Inflammatory macrophage treated with lipopolysaccharide for 1 hour (primary cell): ENCODE data around the gene CUL4A.
A peak's percentile ranks its signal among the peaks of the same experiment; 100 is the strongest.
"Not testable (repeated sequence)": the region's sequence is repeated elsewhere in the genome, so short reads cannot be mapped to it uniquely, and the experiment has no call there.

Experiments
- DNase-seq, 2 donors: peaks; one replicate each; pipeline ENCODE4 v3.0.0-alpha.2; 2020 to 2022

The CUL4A gene

DNA sequence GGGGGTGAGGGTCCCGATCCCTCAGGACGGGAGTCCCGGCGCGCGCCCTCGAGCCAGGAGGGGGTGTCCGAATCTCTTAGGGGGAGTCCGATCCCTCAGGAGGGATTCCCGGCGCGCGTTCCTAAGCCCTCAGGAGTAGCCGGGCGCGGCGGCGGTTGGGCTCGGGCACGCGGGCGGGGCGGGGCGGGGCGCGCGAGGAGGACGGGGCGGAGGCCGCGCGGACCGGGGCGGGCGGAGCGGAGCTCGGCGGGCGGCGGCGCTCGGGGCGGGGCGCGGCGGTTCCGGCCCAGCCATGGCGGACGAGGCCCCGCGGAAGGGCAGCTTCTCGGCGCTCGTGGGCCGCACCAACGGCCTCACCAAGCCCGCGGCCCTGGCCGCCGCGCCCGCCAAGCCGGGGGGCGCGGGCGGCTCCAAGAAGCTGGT lies at the start of gene CUL4A:
TSS of gene CUL4A (plus strand) at position 278 of the 423 bp plus-strand sequence. CDS start at position 293, 15 bp downstream.
- DNase-seq: peak; percentile 71 to 80

GRCh38 chr13:113159701-113160100 lies 49.7 kb upstream of the CUL4A start:
- DNase-seq: no peak

DNA sequence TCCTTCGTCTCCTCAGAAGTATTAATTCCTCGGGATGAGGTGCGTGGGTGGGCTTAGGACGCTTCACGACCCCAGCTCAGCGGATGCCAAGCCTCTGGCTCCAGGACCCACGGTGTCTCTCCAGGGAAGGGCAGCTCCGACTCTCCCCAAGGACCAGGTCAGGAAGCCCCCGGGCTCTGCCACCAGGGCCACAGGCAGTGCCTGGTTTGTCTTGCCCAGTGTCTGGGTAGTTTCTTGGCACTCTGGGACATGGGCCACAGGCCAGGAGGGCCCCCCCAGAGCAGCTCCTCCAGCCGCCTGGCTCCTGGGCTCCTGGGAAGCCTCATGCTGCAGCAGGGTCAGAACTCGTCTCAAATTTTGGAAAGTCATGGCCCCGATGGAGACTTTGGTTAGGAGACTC lies 48.4 kb upstream of the CUL4A start:
- DNase-seq: no peak

GRCh38 chr13:113161433-113161832 lies 48.0 kb upstream of the CUL4A start:
- DNase-seq: no peak

- DNase-seq: not testable (repeated sequence)
Measured at GRCh38 chr13:113161975-113162374, 47.4 kb upstream of the CUL4A start.

DNA sequence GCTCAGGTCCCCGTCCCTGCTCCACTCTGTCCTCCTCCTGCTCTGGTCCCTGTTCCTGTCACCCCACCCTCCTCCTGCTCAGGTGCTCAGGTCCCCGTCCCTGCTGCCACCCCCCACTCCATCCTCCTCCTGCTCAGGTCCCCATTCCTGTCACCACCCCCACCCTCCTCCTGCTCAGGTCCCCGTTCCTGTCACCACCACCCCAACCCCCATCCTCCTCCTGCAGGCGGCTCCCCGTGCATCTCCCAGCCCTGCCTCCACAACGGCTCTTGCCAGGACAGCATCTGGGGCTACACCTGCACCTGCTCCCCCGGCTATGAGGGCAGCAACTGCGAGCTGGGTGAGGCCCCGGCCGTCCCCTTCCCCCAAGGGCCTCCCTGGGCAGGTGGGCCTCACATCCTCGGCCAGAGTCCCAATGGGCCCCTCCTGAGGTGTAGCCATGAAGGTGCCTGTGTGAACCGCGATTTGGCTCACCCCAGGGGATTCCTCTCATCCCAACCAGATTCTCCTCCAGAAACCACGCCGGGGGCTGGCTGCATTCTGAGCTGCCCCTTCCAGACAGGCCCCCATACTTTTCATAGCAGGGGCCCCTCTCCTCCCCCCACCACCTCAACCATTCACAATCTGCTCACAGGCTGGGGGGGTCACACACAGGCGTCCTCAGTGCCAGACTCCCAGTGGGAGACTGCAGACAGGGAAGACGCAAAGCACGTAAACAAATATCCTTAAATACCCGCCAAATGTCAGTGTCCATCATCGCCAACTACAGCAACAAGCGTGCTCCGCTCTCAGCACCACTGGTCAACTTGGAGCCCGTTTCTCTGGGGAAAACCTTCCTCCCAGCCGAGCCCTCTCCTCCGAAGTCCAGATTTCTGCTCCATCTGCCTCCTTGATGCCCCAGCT lies 46.4 kb upstream of the CUL4A start:
- no peak for DNase-seq

DNA sequence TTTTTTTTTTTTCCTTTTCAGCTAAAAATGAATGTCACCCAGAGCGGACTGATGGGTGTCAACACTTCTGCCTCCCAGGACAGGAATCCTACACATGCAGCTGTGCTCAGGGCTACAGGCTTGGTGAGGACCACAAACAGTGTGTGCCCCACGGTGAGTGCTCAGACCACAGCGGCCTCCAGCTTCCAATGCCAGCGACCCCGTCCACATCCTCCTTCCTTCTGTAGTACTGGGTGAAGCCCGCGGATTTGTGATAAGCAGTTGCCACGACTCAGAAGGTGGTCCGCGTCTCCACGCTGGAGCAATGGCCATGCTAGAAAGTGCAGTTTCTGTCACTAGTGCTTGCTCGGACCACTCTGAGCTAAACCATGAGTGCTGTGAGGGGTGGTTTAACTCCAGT lies 44.9 kb upstream of the CUL4A start:
- no peak for DNase-seq

- no peak for DNase-seq
Measured at GRCh38 chr13:113166266-113166665, 43.1 kb upstream of the CUL4A start.

- DNase-seq: no peak
Measured at GRCh38 chr13:113166681-113167080, 42.7 kb upstream of the CUL4A start.

DNA sequence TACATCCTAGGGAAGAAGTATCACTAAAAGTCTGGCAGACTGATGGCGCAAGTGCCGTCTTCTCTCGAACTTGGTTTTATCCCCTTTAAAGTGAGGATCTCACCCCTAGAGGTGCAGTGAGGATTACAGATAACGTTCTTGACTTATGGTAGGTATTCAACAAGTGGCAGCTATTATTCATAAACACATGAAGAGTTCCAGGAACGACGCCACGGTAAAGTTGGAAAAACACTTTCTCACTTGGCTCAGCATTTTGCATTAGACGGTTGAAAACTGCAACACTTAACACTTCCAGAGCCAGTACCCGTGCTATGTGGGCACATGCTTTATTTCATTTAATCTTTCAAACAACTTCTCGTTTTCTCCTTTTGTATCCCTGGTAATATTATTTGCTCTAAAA lies 42.3 kb upstream of the CUL4A start:
- DNase-seq: no peak

- no peak for DNase-seq
Measured at GRCh38 chr13:113167575-113167974, 41.8 kb upstream of the CUL4A start.

DNA sequence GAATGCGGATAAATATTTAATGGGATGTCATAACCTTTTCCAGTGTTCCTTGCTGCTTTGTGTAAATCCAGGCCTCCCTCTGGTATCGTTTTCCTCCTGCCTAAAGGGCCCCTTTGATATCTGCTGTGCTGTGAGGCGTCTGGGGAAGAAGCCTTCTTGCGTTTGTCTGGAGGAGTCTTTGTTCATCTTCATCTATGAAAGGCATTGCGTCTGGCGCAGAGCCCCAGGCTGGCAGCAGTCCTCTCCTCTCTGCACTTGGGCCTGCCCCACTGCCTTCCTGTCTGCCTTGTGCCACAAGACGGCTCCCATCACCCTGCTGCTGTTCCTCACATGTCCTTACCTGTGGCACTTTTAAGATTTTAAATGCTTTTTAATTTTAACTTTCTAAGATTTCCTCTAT lies 41.2 kb upstream of the CUL4A start:
- no peak for DNase-seq

DNA sequence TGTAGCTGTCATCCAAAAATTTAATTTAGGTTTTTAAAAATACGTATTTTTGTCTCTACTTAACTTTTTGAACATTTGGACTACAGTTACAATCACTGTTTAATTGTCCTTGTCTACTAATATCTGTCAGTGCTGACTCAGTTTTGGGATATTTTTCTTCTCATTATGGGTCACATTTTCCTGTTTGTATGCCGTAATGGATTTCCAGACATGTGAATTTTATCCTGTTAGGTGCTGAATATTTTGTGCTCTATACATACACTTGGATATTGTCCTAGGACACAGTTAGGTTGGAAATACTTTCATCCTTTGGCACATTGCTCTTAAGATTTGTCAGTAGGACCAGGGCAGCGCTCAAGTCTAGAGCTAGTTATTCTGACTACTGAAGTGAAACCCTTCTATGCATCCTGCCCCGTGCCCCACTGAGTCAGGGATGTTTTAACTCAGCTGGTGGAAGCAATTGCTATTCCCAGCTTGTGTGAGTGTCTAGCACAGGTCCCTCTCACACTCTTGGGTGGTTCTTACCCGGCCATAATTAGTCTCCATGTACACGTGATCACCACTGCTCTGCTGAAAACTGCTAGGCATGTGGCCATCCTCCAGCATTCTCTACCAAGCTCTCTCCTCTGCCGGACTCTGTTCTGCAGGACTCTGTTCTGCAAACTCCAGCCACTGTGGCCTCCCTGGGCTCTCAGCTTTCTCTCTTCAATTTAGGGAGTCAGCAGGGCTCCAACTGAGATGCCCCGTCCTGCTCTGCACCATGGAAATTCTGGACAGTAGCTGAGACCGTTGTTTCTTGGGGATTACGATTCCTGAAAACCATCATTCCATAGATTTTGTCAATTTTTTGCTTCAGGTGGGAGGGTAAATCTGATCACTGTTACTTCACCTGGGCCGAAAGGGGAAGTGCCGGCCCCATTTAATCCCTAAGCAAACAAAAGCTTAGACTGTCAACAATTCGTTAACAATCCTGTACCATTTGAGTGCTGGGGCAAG lies 39.8 kb upstream of the CUL4A start:
- no peak for DNase-seq

DNA sequence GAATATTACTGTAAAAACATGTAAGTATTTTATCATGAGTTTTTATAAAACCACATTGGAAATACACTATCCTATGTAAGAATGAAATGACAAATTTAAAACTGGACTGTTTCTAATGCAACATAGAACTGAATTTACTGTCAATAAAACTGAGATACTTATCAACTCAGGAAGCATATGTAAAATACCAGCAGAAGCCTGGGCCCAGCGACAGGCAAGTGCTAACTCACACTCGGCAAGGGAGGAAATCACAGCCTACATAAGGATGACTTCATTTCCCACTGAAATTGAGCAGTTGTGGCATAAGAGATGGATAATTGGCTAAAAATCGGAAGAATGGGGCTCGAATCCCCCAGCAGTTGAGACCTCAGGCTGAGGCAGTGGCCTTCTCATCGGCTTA lies 38.9 kb upstream of the CUL4A start:
- peak; percentile 44 to 46 for DNase-seq

DNA sequence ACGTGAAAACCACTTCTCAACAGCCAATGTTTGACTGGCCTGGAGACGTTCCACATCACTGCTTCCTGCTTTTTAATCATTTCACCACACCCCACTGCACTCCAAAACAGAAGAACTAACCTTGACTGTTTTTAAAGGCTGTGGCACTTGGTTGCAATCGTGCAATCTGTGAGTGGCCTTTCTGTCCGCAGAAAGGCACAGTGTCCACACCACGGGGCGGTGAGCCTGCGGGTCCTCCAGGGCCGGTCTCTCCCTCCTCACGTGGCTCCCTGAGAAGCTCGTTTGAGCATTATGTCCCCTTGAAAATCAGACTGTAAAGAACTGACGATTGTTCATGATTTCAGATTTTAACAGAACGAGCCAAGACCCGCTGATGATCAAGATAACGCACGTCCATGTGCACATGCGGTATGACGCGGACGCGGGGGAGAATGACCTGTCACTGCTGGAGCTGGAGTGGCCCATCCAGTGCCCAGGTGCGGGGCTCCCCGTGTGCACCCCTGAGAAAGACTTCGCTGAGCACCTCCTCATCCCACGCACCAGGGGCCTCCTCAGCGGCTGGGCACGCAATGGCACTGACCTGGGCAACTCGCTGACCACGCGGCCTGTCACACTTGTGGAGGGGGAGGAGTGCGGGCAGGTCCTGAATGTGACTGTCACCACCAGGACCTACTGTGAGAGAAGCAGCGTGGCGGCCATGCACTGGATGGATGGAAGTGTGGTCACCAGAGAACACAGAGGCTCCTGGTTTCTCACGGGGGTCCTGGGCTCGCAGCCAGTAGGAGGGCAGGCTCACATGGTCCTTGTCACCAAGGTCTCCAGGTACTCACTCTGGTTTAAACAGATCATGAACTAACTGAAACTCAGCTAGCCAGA lies 37.9 kb upstream of the CUL4A start:
- peak in 1 of 2 donors; percentile 17 for DNase-seq

GRCh38 chr13:113172419-113172926 lies 36.9 kb upstream of the CUL4A start:
- no peak for DNase-seq

DNA sequence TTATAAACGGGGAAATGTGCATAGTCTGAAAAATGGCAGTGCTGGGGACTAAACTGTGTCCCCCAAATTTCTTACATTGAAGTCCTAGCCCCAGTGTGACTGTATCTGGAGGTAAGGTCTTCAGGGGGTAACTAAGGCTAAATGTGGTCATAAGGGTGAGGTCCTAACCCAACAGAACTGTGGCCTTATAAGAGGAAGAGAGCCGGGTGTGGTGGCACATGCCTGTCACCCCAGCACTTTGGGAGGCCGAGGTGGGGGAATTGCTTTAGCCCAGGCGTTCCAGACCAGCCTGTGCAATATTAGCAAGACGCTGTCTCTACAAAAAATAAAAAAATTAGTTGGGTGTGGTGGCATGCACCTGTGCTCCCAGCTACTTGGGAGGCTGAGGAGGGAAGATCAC lies 33.1 kb upstream of the CUL4A start:
- DNase-seq: peak; percentile 78 to 81

GRCh38 chr13:113176822-113177221 lies 32.6 kb upstream of the CUL4A start:
- DNase-seq: no peak

GRCh38 chr13:113178070-113178895 lies 31.1 kb upstream of the CUL4A start:
- no peak for DNase-seq

DNA sequence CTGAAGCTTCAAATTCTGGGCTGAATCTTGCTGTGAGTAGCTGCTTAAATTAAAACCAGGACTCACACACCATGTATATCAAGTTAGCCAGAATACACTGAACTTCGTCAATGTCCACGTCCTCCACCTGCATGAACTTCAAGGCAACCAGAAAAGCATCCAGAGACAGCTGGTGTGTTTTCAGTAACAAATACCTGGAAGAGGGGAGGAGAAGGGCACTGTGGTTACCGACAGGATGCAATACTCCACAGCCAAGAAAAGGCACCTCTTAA lies 30.6 kb upstream of the CUL4A start:
- no peak for DNase-seq

GRCh38 chr13:113179374-113180230 lies 29.8 kb upstream of the CUL4A start:
- DNase-seq: no peak
